Ecto neural progenitor cell (in vitro differentiated cells): ENCODE data around the gene TBL1XR1.

Source experiments
- DNase-seq: peaks from one replicate; pipeline ENCODE4 v3.0.0-alpha.2; 2018; ENCODE audit warnings: low spot score

TBL1XR1 gene

DNA sequence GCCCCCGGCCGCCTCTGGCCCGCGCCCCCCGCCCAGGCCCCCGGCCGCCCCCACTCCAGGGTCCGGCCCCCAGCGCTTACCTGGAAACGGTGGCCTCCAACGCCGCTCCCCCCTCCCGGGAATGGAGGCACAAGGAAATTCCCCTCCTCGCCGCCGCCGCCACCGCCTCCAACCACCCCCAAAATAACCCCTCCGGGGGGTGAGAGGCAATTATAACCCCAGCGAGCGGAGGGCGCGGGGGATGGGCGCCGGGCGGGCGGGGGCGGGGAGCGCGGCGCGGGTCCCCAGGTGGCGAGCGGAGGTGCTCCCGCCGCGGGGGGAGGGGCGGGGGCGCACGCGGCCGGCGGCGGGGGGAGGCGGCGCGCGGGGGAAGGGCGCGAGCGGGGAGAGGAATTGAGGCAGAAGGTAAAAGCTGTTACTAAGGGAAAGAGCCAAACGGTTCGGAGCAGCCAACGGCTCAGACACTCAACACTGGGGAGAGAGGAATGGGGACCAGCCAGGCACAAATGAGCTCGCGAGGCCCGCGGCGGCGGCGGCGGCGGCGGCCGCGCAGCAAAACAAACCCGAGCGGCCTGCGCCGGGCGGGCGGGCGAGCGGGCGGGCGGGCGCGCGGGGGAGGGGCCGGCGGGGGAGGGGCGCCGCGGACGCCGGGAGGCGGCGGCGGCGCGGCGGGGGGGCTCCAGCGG, at the start of gene TBL1XR1:
TSS of gene TBL1XR1 (minus strand) at position 442 of the 686 bp plus-strand sequence. CDS start 132,505 bp downstream, outside the sequence.
- peak; percentile 93 for DNase-seq

DNA sequence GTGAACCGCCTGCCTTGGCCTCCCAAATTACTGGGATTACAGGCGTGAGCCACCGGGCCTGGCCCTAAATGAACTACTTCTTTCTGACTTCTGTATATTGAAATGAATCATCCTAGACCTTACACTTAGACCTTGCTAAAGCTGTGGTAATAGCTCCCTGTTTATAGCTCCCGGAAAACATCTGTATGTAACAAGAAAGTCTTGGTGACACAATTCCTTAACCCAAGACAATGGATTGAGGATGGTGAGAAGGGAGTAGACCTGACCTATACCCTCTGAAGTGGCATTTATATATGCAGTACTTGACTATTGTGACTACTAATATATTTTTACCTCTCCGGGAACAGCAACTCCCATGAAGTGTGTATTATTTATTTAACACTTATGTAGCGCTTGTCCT, 48.0 kb upstream of the TBL1XR1 start:
- no peak for DNase-seq

DNA sequence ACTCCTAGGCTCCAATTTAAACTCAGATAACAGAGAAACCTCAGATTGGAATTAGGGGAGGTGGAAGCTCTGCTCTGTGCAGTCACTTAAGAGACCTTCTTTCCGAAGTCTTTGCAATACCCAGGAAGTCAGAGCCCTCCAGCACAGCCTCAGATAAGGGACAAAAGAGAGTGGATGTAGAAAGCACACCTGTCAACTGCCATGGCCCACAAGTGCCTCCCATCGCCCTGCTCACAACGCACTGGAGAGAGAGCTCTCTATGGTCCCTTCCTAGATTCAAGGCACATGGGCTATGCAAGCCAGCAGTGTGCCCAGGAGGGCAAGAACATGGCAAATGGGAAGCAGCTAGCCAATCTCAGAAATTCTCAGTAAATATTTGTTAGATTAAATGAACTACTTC, 47.3 kb upstream of the TBL1XR1 start:
- DNase-seq, result no peak

DNA sequence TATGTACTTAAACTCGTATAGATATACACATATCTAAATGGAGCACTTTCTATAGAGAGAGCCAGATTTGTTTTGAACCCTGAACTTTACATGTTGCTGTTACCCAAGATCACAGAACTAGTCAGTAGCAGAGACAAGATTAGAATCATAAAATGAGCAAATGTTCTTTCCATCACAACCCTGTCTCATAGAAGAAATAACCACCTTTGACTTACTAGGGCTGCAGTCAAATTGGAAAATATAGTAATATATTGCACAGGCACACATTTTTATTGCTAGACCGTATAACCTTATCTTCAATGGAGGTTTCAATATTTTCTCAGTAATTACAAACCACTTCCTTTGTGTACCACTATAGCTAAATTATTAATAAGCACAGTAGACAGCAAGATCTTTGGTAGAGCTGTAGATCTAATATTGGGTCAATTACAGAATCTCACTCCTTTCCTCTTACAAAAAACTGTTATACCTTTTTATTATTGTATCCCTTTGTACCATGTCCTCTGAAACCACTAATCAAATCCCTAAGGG, 41.5 kb upstream of the TBL1XR1 start:
- no peak for DNase-seq

DNA sequence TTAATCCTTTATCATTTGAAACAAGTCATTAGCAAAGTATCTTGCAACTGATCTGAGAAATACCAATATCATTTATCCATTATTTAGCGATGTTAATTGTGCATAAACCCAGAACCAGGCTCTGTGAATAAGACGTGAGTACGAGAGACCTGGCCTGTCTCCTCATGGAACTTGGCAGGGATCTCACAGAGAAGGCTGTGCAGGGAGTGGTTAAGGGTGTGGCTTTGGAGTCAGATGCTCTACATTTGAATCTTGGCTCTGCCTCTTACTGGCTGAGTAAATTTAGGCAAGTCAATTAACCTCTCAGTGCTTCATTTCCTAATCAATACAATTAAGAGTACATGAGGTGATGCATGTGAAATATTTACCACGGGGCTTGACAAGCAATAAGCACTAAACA, 39.9 kb upstream of the TBL1XR1 start:
- DNase-seq, result no peak

DNA sequence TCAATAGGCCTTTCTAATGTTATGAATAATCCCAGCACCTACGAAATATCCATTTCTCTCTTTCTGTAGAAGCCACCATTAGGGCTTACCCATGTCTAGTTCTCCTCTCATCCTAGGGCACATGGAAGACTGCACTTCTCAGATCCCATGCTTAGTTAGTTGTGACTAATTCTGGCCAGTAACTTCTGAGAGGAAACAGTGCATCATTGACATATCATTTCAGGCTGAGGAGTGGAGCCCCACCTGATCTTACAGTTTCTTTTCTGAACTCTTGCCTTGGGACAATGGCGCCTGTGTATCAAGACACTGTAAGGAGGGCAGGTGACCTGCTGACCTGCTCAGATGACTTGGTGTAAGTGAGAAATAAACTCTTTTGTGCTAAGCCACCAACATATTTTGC, 39.4 kb upstream of the TBL1XR1 start:
- no peak for DNase-seq

DNA sequence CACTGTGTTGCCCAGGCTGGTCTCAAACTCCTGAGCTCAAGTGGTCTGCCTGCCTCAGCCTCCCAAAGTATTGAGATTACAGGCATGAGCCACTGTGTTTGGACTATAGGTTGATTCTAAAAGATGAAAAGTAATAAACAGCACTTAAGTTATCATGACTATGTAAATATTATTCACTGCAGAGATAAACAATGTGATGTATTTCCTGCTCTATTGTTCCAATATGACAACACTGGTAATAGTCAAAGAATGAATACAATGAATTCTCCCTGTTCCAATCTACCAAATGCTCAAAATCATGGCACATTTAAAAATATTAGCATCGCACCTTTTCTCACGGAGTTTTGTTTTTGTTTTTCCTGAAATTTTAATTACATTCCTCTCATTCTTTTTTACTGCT, 36.8 kb upstream of the TBL1XR1 start:
- DNase-seq, result no peak

DNA sequence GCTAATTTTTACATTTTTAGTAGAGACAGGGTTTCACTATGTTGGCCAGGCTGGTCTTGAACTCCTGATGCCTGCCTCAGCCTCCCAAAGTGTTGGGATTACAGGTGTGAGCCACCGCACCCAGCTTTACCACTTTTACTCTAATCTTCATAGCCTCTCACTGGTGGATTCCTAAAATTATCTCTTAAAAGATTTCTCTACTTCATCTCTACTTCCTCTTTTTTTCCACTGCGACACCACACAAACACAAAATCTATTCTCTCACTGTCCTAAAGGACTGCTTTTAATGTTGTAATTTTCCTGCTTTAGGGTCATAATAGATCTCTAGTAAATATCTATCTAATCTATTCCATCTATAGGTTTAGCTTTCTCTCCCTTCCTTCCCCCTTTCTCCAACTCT, 34.0 kb upstream of the TBL1XR1 start:
- DNase-seq, result no peak

DNA sequence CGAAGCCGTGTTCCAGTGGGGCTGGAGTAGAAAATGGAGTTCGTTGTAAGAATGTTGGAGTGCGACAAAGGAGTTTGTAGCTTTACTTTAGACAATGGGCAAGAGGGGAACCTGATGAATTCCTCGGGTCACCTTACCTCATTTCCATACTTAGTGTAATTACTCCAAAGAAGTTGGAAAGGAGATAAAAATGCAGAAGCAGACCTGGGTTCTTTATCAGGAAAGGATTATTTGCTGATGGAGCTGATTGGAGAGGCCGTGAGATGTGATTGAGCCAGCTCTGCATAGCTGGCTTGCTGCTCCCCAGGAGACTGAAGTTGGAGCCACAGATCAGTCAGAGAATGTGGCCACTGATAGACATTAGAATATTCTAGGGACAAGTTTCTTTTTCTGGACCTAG, 33.4 kb upstream of the TBL1XR1 start:
- no peak for DNase-seq

DNA sequence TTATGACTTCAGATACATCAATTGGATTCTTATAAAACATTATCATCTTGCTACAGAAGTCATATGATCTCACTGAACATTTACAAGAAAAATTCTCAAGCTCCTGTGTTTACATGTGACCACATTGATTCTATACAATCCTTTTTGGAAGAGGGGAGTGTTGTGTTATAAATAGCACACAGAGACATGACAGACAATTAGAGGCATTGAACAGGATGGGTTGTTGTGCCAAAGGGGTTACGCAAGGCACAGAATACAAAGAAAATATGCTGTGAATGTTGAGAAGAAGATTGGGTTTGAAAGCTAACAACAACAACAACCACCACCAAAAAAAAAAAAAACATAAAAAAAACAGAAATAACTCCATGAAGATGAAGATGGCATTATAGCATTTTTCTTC, 32.5 kb upstream of the TBL1XR1 start:
- no peak for DNase-seq

DNA sequence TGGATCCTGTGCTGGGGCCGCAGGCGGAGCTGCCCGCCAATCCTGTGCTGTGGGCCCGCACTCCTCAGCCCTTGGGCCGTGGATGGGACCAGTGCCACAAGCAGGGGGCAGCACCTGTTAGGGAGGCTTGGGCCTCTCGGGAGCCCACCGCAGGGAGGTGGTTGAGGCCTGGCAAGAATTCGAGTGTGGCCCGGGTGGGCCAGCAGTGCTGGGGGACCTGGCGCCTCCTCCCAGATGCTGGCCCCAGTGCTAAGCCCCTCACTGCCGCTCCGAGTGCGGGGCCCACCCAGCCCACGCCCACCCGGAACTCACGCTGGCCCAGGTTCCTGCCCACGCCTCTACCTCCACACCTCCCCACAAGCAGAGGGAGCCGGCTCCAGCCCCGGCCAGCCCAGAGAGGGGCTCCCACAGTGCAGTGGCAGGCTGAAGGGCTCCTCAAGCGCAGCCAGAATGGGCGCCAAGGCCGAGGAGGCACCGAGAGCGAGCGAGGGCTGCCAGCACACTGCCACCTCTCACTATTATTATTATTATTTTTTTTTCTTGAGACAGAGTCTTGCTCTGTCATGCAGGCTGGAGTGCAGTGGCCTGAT, 31.4 kb upstream of the TBL1XR1 start:
- no peak for DNase-seq

DNA sequence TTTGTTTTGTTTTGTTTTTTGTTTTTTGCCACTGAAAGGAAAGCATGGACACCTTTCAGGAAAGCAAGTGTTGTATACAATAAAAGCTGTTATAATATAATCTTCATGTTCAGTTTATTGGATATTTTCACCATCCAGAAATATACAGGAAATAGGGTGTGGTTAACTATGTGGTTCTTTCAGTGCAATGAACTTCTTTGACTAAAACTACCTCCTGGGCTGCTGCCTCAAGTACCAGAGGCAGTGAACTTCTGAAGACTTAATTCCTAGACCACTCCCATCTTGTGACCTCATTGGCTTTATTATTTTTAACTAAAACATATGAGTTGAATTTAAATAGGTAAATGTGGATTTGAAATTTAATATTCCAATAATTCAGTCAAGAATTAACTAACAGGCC, 27.1 kb upstream of the TBL1XR1 start:
- no peak for DNase-seq

DNA sequence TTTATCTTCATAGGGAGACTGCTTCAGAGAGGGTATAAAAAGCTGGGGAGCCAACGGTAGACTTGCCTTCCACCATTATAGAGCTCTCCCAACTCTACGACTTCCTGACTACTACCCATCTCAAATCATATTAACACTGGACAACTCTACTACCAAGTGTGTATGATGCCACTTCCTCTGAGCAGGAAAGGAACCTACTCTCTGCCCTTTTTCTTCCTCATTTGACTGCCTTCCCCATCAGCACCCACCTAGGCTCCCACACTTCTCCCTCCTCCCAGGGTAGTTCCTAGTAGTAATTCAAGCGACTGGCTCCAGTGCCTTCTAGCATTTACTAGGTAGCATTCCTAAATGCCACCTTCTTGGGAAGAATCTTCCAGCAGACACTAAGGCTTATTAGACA, 24.5 kb upstream of the TBL1XR1 start:
- DNase-seq, result no peak

DNA sequence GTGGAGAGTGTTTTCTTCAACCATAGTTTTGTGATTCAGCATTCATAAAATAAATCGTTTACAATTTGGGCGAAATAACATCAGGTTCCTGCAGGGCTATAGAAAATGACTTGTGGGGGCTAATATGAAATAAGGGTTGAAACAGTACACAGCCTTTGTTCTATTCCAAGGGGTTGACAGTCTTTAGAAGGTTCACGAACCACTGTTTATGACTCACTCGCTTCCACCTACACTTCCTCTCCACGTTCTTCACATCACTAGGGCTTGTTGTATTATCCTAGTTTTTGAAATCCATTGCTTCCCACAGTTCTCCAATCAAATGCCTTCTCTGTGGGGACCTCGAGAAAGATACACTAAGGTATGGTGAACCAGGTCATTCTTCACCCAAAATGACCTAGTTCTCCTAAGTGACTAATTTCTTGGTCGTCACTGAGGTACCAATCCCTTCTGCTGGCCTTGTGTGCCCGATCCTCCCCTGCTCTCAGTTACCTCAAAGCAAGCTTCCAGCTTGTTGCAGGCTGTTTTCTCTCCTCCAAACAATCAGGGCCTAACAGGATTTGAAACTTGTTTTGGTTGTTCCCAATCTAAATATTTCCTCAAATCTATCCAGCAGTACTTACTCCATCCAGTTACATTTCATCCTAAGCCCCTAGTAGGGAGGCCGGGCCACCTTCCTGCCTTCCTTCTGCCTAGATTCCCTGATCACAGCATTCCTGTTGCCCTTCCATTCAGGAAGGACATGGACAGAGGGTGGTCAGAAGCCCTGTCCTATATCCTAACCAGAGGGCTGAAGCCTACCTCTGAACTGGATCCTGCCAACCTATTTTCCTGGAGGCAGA, 23.1 kb upstream of the TBL1XR1 start:
- DNase-seq, result no peak

DNA sequence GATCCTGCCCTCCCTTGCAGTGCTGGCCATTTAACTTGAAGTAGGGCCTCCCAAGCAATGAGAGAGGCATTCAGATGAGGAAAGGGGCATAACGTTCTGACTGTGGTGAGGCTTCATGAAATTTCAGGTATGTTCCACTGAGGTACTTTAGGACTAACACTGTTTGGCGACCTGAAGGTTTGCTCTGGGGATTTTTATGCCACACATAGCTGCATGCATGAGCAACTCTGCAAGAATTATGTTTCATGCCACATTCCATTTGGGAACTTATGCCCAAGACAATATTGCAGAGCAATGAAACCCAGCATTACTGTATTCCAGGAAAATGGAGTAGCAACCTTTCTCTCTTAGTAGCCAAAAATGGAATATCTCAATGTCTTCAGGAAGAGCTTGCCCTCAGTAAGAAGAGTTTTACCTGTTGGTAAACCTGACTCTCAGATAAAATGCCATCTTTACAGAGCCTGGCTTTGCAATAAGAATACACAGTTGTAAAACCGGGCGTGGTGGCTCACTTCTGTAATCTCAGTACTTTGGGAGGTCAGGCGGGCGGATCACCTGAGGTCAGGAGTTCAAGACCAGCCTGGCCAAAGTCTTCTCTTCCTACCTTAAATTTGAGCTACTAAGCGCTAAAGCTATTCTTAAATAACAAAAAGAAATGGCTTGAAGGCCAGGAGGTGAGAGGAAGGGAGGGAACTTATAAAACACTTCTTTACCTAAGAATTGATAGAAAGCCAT, 16.7 kb upstream of the TBL1XR1 start:
- DNase-seq, result no peak

DNA sequence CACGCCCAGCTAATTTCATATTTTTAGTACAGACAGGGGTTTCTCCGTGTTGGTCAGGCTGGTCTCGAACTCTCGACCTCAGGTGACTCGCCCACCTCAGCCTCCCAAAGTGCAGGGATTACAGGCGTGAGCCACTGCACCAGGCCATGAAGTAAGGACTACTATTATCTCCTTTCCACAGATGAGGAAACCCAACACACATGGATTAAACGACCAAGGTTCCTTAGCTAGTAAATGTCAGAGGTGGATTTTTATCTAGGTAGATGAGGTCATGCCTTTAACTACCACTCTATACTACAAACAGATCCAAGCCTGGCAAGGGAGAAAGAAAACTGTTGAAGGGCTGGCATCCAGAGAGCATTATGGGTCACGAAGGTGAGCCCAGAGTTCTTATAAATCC, 15.5 kb upstream of the TBL1XR1 start:
- no peak for DNase-seq

DNA sequence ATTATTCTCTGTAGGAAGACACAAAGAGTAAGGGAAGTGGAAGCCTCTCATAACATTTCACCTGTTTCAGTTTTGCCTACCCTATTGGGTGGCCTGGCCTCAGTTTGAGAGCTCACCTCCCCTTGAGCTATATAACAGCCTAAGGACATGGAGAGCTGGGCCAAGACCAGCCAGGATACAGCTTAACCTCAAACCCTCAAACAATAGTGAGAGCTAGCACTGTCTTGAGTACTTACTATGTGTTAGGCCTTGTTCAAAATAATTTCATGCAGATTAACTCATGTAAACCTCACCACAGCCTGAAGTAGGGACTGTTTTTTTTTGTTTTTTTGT, 15.0 kb upstream of the TBL1XR1 start:
- no peak for DNase-seq

DNA sequence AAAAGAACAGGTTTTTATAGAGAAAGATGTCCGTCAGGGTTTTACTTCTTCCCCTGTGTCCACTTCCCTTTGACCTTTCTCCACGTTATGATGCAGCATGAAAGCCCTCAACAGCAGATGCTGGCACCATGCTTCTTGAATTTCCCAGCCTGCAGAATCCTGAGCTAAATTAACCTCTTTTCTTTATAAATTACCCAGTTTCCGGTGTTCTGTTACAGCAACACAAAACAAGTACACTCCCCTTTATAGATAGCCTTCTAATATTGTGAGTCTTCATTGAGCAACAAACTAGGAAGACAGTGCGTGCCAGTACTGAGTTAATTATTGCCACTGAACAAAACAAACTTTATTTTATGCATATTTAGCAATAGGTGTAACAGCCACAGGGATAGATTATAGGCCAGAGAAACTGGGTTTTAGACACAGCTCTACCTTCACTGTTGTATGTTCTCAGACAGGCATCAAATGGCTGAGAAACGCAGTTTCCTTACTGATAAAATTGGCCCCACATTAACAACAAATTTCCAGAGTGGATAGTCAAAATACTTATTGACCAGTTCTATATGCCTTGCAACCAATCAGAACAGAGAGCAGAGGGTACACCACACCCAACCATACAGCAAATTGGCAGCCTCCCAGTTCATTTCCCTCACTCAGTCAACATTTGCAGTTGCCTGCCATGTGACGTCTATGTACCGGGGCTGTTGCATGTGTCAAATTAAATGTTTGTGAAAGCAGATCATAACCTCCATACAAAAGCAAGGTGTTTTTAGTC, 14.4 kb upstream of the TBL1XR1 start:
- DNase-seq, result no peak

DNA sequence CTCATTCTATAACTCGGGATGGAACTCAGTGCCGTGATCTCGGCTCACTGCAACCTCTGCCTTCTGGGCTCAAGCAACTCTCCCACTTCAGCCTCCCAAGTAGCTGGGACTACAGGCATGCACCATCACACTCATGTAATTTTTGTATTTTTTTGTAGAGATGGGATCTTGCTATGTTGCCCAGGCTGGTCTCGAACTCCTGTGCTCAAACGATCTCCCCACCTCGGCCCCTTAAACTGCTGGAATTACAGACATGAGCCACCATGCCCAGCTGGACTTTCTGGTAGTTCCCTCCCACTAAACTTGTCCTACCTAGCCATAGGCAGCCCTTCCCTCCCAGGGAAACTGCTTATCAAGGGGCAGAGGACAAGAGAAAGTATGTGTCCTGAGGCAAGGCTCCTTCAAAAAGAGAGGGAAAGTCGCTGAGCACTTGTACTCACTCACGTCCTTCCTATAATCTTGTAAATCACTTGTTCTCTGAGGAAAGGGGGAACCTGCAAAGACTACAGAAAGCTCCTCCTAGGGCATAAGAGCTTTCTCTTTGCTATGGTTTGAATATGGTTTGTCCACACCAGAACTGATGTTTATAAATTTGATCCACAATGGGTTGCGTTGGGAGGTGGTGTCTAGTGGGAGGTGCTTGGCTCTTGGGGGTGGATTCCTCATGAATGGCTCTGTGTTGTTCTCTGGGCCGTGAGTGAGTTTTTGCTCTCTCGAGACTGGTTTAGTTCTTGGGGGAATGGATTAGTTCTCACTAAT, 13.6 kb upstream of the TBL1XR1 start:
- no peak for DNase-seq

DNA sequence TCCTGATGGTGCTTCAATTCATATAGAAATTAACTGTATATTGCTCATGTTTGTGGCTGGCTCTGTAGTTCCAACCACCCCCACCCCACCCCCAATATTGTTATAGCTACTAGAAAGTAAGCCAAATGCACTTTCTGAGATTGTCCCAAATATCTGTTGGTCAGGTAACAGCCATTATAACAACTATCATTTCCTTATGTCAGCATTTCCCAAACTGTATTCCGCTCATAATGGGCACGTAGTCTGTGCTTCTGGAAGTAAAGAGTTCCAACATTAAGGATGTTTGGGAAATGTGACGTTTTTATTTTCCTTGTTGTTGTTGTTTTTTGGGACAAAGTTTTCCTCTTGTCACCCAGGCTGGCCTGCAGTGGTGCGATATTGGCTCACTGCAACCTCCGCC, 12.2 kb upstream of the TBL1XR1 start:
- DNase-seq, result no peak

DNA sequence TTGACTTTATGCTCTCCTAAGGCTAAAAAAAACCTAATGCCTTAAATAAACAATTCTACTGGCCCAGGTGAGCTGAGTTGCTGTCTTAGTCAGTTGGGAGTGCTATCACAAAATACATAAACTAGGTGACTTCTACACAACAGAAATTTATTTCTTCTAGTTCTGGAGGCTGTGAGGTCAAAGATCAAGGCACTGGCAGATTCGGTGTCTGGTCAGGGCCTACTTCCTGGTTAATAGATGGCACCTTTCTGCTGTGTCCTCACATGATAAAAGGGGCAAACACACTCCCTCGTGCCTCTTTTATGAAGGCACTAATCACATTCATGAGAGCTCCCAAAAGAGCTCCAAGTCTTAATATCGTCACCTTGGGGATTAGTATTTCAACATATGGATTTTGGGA, 11.5 kb upstream of the TBL1XR1 start:
- DNase-seq, result no peak
